DMS79 treated with DMSO at 0.1 percent for 48 hours (cell line): ENCODE data around the gene PRDM4.
"Not testable (repeated sequence)": the region's sequence is repeated elsewhere in the genome, so short reads cannot be mapped to it uniquely, and the experiment has no call there.

Source experiments
- DNase-seq: peaks from one replicate; lab custom pipeline; 2025; lab: John Stamatoyannopoulos, UW

PRDM4 gene

GRCh38 chr12:107695772-107696171 lies 65.2 kb downstream of the PRDM4 start:
- DNase-seq, result not testable (repeated sequence)

GRCh38 chr12:107685360-107686248 lies 75.3 kb downstream of the PRDM4 start, which contains the start of gene PWP1:
TSS of gene PWP1 (plus strand) at chr12:107685799. CDS start at chr12:107685900, 101 bp downstream.
- peak; percentile 92 for DNase-seq

- peak; percentile 66 for DNase-seq
These were observed 76.0 kb downstream of the PRDM4 start for GRCh38 chr12:107684990-107685359.

- DNase-seq, result no peak
These were observed 76.7 kb downstream of the PRDM4 start for GRCh38 chr12:107684029-107684795.
